Subcutaneous adipose tissue (tissue), 4 donors: ENCODE results near the gene NPHP4. TPM values are rescaled to one million over a fixed set of nuclear protein-coding genes. Genes with fewer than 3 reads are reported as not detected.

Source experiments
- total RNA-seq, 4 donors: library from RNA; depleted of rRNA; stranded (reverse); fragments of >200 nt; gene quantifications; one replicate each; pipeline ENCODE4 v1.1.0, GENCODE V29; 2016
- TF ChIP-seq, protein P1 (sequence below): fragments of 450-650 bp; IDR thresholded peaks from one replicate; pipeline ENCODE4 v1.5.1; 2016; ENCODE audit warnings: low read depth, mild to moderate bottlenecking, control low read depth, antibody characterized with exemption, moderate library complexity

NPHP4 gene
- total RNA-seq, 4 donors from 2014 or later, result 7.3 to 11.9 (median 9.5) TPM

DNA sequence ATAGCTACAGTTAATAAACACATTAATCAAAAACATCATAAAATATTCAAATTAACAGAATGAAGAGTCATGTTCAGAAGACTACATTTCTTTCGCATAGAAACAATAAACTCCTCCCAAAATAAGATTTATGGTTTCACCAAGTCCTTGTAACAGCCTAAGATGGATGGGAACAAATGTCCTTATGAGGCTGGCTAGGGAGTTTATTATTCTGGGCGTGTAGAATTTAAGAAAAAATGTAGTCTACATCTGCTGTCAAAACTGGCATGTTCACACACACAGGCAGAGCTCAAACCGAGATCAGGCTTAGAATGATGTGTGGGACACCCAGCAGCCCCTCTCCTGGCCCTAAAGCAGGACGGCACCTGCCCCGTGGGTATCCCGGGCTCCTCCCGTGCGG, 101.1 kb downstream of the NPHP4 start:
- TF ChIP-seq, protein P1, sequence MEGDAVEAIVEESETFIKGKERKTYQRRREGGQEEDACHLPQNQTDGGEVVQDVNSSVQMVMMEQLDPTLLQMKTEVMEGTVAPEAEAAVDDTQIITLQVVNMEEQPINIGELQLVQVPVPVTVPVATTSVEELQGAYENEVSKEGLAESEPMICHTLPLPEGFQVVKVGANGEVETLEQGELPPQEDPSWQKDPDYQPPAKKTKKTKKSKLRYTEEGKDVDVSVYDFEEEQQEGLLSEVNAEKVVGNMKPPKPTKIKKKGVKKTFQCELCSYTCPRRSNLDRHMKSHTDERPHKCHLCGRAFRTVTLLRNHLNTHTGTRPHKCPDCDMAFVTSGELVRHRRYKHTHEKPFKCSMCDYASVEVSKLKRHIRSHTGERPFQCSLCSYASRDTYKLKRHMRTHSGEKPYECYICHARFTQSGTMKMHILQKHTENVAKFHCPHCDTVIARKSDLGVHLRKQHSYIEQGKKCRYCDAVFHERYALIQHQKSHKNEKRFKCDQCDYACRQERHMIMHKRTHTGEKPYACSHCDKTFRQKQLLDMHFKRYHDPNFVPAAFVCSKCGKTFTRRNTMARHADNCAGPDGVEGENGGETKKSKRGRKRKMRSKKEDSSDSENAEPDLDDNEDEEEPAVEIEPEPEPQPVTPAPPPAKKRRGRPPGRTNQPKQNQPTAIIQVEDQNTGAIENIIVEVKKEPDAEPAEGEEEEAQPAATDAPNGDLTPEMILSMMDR, result no peak

DNA sequence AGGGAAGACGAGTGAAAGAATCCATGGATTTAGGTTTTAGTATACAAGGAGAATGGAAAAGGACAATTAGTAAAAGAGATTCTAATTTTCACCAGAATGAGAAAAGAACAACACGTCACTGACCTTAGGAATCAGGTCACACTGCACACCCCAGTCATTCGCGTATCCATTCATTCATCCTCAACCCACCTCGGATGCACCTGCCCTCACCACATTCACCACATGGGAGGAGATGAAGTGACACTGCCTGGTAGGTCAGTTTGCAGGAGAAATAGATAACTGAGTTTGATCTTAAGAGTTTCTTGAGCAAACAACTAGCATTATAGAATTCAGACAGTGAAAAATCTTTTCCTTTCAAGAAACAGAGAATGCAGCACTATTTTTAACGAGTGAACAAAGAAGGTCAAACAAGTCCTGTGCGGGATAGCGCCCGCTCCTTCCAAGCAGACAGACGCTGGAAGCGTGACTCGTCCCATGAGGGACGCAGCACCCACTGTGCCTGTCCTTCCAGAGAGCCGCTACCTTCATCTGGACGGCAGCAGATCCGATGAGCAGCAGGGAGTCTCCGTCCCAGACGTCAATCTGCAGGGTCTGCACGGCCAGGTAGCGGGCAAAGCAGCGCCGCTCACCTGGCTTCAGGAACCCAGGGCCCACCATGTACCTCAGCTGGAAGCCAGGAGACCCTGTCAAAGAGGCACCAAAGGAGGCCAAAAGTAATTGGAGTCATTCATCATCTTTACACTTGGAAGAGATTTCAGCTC, 101.7 kb downstream of the NPHP4 start:
- TF ChIP-seq, protein P1, result no peak

DNA sequence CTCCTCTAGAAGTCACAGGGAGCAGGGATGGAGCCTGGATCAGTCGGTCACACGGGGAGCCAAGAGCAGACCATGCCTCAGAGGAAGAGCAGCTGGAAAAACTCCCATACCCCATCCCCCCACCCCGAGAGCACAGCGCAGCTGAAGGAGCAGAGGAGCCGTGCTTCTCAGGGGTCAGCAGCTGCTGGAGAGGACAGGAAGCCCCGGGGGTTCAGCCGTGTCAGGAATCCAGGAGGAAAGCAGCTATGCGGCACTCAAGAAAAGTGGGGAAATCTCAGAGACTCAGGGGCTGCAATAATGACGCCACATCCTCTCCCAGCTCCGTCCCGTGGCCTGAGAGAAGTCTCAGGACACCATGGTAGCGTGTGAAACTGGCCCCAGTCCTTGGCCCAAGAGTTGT, 102.3 kb downstream of the NPHP4 start:
- TF ChIP-seq, protein P1, result no peak

DNA sequence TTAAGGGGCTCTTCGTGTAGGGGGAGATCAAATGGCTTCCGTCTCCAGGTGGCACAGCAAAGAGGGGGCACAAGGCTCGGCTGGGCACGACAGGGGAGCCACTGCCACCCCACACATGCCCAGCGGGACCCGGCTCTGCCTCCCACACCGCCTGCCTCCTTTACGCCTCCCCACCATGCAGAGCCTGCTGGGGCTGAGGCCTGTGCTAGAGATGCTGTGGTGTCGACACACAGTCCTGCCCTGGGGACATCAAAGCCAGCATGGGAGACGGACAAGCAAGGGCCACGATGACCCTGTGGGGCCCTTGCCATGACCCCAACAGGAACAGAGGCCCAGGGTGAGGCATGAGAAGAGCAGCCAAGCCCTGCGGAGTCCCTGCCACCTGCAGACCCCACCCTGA, 102.8 kb downstream of the NPHP4 start:
- TF ChIP-seq, protein P1, result no peak

DNA sequence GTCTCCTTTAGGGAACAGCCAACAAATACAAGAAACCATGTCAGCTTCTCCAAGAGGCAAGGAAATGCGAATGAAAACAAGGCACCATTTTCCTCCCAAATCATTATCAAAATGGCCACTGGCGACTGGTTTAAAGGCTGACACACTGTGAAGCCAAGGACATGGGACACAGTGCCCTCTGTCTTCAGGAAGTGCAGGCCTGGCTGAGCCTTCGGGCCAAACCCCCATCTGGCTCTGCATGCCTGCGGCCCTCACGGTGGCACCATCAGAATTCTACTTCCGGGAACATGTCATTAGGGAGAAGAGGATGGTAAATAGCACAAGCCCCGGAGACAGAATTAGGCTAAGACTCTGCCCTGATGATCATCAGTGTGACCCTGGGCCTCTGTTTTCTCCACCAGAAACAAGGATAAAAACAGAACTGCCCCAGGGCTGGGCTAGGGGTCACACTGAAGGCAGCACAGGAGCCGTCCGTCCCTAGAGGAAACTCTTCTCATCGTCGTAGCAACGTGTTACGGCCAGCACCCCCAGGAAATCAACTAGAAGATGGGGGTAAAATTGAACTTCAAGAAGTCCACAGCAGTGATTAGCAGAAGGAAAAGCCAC, 103.5 kb downstream of the NPHP4 start:
- TF ChIP-seq, protein P1, result no peak

DNA sequence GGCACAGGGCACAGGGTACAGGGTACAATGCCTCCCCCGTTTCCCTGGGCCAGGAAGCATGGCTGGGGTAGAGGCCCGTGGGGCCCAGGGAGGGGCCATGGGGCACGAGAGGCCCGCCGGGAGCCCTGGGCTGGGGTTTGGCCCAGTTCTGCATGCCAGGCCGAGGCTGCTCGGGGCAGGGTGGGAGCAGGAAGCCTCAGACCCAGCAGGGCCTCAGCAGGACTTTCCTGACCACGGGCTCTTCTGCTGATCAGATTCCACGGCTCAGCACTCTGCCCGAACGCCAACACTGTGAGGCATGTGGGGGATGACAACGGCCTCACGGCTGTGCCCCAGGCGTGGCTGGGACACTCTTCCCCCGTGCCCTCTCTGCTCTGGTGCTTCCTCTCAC, 104.3 kb downstream of the NPHP4 start:
- TF ChIP-seq, protein P1, result no peak

DNA sequence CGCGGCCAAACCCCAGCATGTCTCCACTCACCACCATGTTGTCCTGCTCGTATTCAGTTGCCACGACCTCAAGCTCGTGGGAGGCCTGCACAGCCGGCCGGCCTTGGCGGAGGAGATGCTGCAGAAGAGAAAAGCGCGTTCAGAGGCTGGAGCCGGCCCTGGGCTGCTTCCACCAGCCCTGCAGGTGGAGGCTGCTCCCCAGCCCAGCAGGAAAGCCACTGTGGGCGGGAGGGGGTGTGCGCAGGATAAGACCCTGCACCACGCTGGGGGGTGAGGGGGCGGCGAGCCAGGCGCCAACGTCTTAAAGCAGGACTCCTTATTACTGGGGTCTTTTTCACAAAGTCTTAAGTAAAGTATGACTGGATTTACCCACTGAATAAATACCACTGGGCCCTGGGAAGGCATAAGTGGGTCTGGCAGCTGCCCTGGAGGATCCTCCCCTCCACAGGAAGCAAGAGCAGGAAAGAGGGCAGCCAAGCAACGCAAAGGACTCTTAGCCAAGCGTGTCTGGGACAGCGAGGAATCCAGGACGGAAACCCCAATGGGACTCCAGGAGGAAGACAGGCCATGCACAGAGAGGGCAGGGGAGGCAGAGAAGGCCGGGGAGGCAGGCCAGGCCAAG, 104.8 kb downstream of the NPHP4 start:
- TF ChIP-seq, protein P1, result no peak
